ENCODE data around the gene BCL6B. TPM values are rescaled to one million over a fixed set of nuclear protein-coding genes. Genes with fewer than 3 reads are reported as not detected.
"Not testable (repeated sequence)": the region's sequence is repeated elsewhere in the genome, so short reads cannot be mapped to it uniquely, and the experiment has no call there.

The BCL6B gene
- total RNA-seq, 1 experiment from 2014 or later: 11.4 TPM

- Mint-ChIP-seq H3K4me1 (peaks cover 11% of the 10 kb centered on the region), H3K27me3 (ENCODE audit: low read depth) (peaks cover 44% of the 10 kb centered on the region), H3K4me3 (no peak overlapping the region), H3K36me3 (no peaks in the 10 kb centered on the region), H3K9me3 (no peaks in the 10 kb centered on the region), H3K27ac (no peak overlapping the region)
- TF ChIP-seq NFATC4 (CRISPR knock-in tag; IDR thresholded peaks at IDR 0.05): no peak
- TF ChIP-seq ZNF423 (CRISPR knock-in tag; IDR thresholded peaks at IDR 0.05): no peak
- no peak for TF ChIP-seq FOXP1 (CRISPR knock-in tag; IDR thresholded peaks at IDR 0.05; ENCODE audit: borderline replicate concordance)
- no peak for TF ChIP-seq IRF1 (CRISPR knock-in tag; IDR thresholded peaks at IDR 0.05)
- TF ChIP-seq ZNF396 (CRISPR knock-in tag; IDR thresholded peaks at IDR 0.05; ENCODE audit: borderline replicate concordance): no peak
- no peak for TF ChIP-seq CREM (CRISPR knock-in tag; IDR thresholded peaks at IDR 0.05)
- TF ChIP-seq ZNF138 (CRISPR knock-in tag; conservative IDR thresholded peaks at IDR 0.05): no peak
- no peak for TF ChIP-seq AFF4 (CRISPR knock-in tag; IDR thresholded peaks at IDR 0.05; ENCODE audit: borderline replicate concordance)
- no peak for TF ChIP-seq ZNF671 (CRISPR knock-in tag; IDR thresholded peaks at IDR 0.05)
- no peak for TF ChIP-seq MYBL2 (CRISPR knock-in tag; IDR thresholded peaks at IDR 0.05)
- POLR2A ChIA-PET: no interaction called here
- CTCF ChIA-PET: interaction anchor here (1.2 to 7.5 kb wide), 4 partner anchors 84 to 128 kb away, joined by 4 to 105 read pairs (median 6); no protein-coding TSS in a partner anchor
- DNase-seq (ENCODE audit: low spot score) (no peak), ATAC-seq (no peak)
Observed at GRCh38 chr17:7048968-7049367, 26.1 kb downstream of the BCL6B start.

GRCh38 chr17:7050583-7050982 lies 27.7 kb downstream of the BCL6B start:
- H3K27ac Mint-ChIP-seq; ATAC-seq; POLR2A ChIA-PET; H3K9me3 Mint-ChIP-seq; DNase-seq (ENCODE audit: low spot score); H3K36me3 Mint-ChIP-seq; H3K4me3 Mint-ChIP-seq: not testable (repeated sequence)
- CTCF ChIA-PET: interaction anchor here (0.8 to 7.5 kb wide), 8 partner anchors 13 to 127 kb away, joined by 3 to 105 read pairs (median 18); no protein-coding TSS in a partner anchor
- H3K4me1 Mint-ChIP-seq: peaks cover 16% of the 10 kb centered on the region
- peaks cover 32% of the 10 kb centered on the region for H3K27me3 Mint-ChIP-seq (ENCODE audit: low read depth)

GRCh38 chr17:7056386-7056785 lies 33.5 kb downstream of the BCL6B start:
- Mint-ChIP-seq H3K36me3 (no peaks in the 10 kb centered on the region), H3K4me1 (peaks cover 7% of the 10 kb centered on the region; the same call in 1 of the 2 replicates), H3K9me3 (no peaks in the 10 kb centered on the region), H3K27me3 (ENCODE audit: low read depth) (peaks cover 38% of the 10 kb centered on the region), H3K4me3 (no peak overlapping the region), H3K27ac (no peak overlapping the region)
- ChIA-PET CTCF (interaction anchor here (0.7 kb wide), 1 partner anchor 16 kb away, joined by 3 read pairs; no protein-coding TSS in a partner anchor), POLR2A (no interaction called here)
- no peak for DNase-seq (ENCODE audit: low spot score)
- ATAC-seq: no peak
- TF ChIP-seq FOXP1 (CRISPR knock-in tag; IDR thresholded peaks at IDR 0.05; ENCODE audit: borderline replicate concordance) (no peak), AFF4 (CRISPR knock-in tag; IDR thresholded peaks at IDR 0.05; ENCODE audit: borderline replicate concordance) (no peak), EMX1 (CRISPR knock-in tag; IDR thresholded peaks at IDR 0.05) (no peak), IRF1 (CRISPR knock-in tag; IDR thresholded peaks at IDR 0.05) (no peak), OVOL2 (CRISPR knock-in tag; IDR thresholded peaks at IDR 0.05; ENCODE audit: borderline replicate concordance) (no peak), GRHL2 (CRISPR knock-in tag; IDR thresholded peaks at IDR 0.05; ENCODE audit: insufficient replicate concordance, severe bottlenecking) (no peak), ZBTB21 (CRISPR knock-in tag; IDR thresholded peaks at IDR 0.05; ENCODE audit: borderline replicate concordance) (no peak), NR2C2 (CRISPR knock-in tag; IDR thresholded peaks at IDR 0.05) (no peak), USF1 (CRISPR knock-in tag; IDR thresholded peaks at IDR 0.05) (no peak), MLX (CRISPR knock-in tag; IDR thresholded peaks at IDR 0.05) (no peak), IRF2 (CRISPR knock-in tag; IDR thresholded peaks at IDR 0.05; ENCODE audit: borderline replicate concordance, low read depth) (no peak), ATF3 (CRISPR knock-in tag; conservative IDR thresholded peaks at IDR 0.05) (no peak)

Measured in WTC11 (cell line).